Measurements from ENCODE around the gene COQ2. TPM values are rescaled to one million over a fixed set of nuclear protein-coding genes. Genes with fewer than 3 reads are reported as not detected.

Gene COQ2
- total RNA-seq, 3 donors from 2014 or later, result 12.5 to 21.6 (median 18.1) TPM

DNA sequence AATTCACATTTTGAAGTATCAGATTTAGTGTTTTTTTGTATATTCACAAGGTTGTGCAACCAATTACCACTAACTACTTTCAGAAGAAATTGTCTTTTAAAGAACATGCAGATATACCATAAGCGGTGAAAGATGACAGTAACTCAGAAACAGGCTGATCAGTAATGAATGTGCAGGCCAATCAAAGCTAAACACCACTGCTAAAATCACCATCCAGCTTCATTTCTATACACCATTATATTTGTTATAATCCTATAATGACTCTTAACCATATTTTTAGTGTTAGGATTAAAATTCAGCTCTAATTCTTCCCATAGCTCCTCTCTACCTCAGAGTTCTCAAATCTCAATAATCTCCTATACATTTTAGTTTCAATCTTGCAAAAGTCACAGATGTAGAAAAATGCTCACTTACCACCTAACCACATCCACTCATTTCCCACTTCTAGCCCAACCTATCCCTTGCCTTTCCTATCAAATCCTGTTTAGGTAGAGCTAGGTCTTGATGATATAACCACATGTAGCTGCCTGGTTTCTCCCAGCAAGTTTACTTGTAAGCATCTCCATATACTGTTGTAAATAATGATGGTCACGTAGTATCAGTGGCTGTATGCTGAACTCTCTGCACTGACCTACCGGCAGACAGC lies 16.6 kb downstream of the COQ2 start:
- no peaks in the 10 kb centered on the region for H3K9me3 ChIP-seq
- H3K4me1 ChIP-seq (ENCODE audit: low read depth), result no peaks in the 10 kb centered on the region
- no peak for ATAC-seq
- peaks cover 5% of the 10 kb centered on the region for H3K36me3 ChIP-seq (ENCODE audit: low read depth)
- TF ChIP-seq, protein P1, sequence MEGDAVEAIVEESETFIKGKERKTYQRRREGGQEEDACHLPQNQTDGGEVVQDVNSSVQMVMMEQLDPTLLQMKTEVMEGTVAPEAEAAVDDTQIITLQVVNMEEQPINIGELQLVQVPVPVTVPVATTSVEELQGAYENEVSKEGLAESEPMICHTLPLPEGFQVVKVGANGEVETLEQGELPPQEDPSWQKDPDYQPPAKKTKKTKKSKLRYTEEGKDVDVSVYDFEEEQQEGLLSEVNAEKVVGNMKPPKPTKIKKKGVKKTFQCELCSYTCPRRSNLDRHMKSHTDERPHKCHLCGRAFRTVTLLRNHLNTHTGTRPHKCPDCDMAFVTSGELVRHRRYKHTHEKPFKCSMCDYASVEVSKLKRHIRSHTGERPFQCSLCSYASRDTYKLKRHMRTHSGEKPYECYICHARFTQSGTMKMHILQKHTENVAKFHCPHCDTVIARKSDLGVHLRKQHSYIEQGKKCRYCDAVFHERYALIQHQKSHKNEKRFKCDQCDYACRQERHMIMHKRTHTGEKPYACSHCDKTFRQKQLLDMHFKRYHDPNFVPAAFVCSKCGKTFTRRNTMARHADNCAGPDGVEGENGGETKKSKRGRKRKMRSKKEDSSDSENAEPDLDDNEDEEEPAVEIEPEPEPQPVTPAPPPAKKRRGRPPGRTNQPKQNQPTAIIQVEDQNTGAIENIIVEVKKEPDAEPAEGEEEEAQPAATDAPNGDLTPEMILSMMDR (IDR thresholded peaks at IDR 0.05), result no peak
- no peak overlapping the region for H3K4me3 ChIP-seq
- DNase-seq, result no peak
- intact Hi-C loops (cut with DNase I, micrococcal nuclease), result loop anchor here in 1 of 2 donors (10.0 kb wide), 1 partner anchor 193 kb away; no protein-coding TSS in a partner anchor

DNA sequence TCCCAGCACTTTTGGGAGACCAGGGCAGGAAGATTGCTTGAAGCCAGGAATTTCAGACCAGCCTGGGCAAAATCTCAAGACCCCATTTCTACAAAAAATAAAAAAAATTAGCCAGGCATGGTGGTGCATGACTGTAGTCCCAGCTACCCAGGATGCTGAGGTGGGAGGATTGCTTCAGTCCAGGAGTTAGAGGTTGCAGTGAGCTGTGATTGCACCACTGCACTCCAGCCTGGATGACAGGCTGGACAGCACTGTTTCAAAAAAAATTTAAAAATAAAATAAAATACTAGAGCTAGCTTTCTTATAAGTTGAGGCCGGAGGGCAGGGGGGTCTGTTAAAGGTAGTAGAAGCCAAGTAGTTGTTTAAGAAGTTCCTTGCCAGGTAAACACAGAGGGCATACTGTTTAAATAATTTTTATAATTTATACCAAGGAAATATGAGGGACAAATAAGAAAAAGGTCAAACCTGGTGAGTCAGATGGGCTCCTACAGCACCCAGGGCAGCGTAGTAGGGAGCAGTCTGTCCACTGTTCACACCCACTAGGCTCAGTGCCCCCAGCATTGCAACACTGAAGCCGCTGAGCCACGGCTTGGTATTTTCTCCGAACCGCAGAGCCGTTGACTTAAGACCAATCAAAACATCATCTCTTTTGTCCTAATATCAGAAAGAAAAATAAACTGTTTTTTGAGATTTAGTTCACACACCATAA lies 17.3 kb downstream of the COQ2 start:
- no peak for DNase-seq
- ATAC-seq, result no peak
- intact Hi-C loops (cut with DNase I, micrococcal nuclease), result loop anchor here in 1 of 2 donors (10.0 kb wide), 1 partner anchor 192 kb away; no protein-coding TSS in a partner anchor

DNA sequence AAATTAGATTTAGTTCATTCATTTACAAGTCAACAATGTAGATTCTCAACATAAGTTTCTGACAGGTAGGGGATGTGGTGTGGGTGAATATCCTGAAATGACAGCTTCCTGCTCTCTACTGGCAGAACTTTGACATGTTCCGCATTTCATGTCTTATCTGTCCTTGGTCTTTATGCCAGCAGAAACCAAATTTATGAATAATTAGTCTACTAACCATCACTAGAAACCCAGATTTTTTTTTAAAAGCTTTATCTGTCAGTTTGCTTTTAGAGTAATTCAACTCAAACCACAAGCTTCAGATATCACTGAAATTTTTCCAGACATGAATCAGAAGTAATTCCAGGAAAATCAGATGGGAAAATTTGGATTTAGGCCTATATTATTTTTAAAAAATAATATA lies 17.9 kb downstream of the COQ2 start:
- H3K9me3 ChIP-seq, result no peaks in the 10 kb centered on the region
- peaks cover 5% of the 10 kb centered on the region for H3K36me3 ChIP-seq (ENCODE audit: low read depth)
- TF ChIP-seq, protein P1 (IDR thresholded peaks at IDR 0.05), result no peak
- peaks cover 10% of the 10 kb centered on the region for H3K4me1 ChIP-seq (ENCODE audit: low read depth)
- intact Hi-C loops (cut with DNase I, micrococcal nuclease), result loop anchor here in 1 of 2 donors (10.0 kb wide), 1 partner anchor 192 kb away; no protein-coding TSS in a partner anchor
- no peak for ATAC-seq
- no peak for DNase-seq
- no peak overlapping the region for H3K4me3 ChIP-seq

More for the DNA sequence above, 17.3 kb downstream of the COQ2 start:
- Histone ChIP-seq H3K4me1 (ENCODE audit: low read depth) (peaks cover 4% of the 10 kb centered on the region), H3K9me3 (no peaks in the 10 kb centered on the region), H3K4me3 (no peak overlapping the region), H3K36me3 (ENCODE audit: low read depth) (peaks cover 5% of the 10 kb centered on the region)
- TF ChIP-seq, protein P1 (IDR thresholded peaks at IDR 0.05), result no peak

DNA sequence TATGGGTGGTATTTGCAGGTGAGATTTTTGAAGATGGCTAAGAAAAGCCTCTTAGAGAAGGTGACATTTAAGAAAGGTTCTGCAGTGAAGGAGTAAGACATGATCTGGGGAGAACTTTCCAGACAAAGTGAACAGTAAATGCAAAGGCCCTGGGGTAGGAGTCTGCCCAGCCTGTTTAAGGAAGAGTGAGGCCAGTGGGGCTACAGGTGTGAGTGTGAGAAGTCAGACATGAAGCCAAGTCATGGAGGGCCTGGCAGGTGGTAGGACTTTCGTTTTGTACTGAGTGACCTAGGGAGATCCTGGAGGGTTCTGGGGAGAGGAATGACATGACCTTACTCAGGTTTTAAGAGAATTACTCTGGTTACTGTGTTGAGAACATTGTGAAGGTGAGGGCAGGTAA lies 21.5 kb downstream of the COQ2 start:
- no peak overlapping the region for H3K4me3 ChIP-seq
- peaks cover 21% of the 10 kb centered on the region for H3K4me1 ChIP-seq (ENCODE audit: low read depth)
- ATAC-seq (no peak), DNase-seq (no peak)
- TF ChIP-seq, protein P1 (IDR thresholded peaks at IDR 0.05), result no peak
- intact Hi-C loops (cut with DNase I, micrococcal nuclease), result loop anchor here in 1 of 2 donors (5.0 to 10.0 kb wide), 2 partner anchors 151 to 188 kb away; partner anchors contain the start of gene PLAC8
- H3K9me3 ChIP-seq, result no peaks in the 10 kb centered on the region
- H3K36me3 ChIP-seq (ENCODE audit: low read depth), result no peaks in the 10 kb centered on the region

DNA sequence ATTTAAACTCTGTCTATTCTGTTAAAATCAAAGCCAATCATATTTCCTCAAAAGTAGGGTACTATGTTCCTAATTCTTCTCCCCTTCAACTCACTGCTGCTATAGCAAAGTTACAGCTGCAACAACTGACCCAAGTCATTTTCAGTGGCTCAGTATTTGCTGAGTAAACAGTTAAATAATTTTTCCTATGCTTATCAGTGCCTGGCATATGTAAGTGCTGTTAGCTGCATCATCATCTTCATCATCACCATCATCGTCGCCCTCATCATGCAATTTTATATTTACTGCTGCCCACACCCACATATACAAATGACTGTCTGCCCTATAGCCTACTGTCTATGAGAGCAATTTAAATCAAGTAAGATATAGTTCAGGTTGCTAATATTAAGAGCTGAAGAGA lies 21.9 kb downstream of the COQ2 start:
- Histone ChIP-seq H3K4me1 (ENCODE audit: low read depth) (peaks cover 21% of the 10 kb centered on the region), H3K4me3 (no peak overlapping the region), H3K9me3 (no peaks in the 10 kb centered on the region), H3K36me3 (ENCODE audit: low read depth) (no peaks in the 10 kb centered on the region)
- no peak for DNase-seq
- intact Hi-C loops (cut with DNase I, micrococcal nuclease), result loop anchor here in 1 of 2 donors (5.0 to 10.0 kb wide), 2 partner anchors 150 to 188 kb away; partner anchors contain the start of gene PLAC8
- TF ChIP-seq, protein P1 (IDR thresholded peaks at IDR 0.05), result no peak
- peak; percentile 68 for ATAC-seq
